KOPT-K1 (cell line): Measurements from ENCODE around the gene STON2.

Experiments used
- H3K27ac ChIP-seq: fragments of 200-600 bp; sonication (generic); 2 replicates; pipeline ENCODE4 v1.5.1; 2016; ENCODE audit warnings: antibody characterized with exemption, mild to moderate bottlenecking, low read depth, low read length; ENCODE audit not compliant: poor library complexity, severe bottlenecking
- H3K36me3 ChIP-seq: fragments of 200-600 bp; sonication (generic); 2 replicates; pipeline ENCODE4 v1.5.1; 2017; ENCODE audit warnings: antibody characterized with exemption, mild to moderate bottlenecking, low read length, moderate library complexity; ENCODE audit not compliant: insufficient read depth
- H3K9me3 ChIP-seq: fragments of 200-600 bp; sonication (generic); 2 replicates; pipeline ENCODE4 v1.5.1; 2017; ENCODE audit warnings: antibody characterized with exemption, low read length, mild to moderate bottlenecking; ENCODE audit not compliant: insufficient read depth, poor library complexity, severe bottlenecking

Gene STON2

GRCh38 chr14:81313775-81314429 is 86.2 kb downstream of the STON2 start:
- H3K27ac ChIP-seq = no peak overlapping the region
- no peaks in the 10 kb centered on the region for H3K9me3 ChIP-seq
- no peaks in the 10 kb centered on the region for H3K36me3 ChIP-seq

GRCh38 chr14:81313200-81313599 is 86.9 kb downstream of the STON2 start:
- Histone ChIP-seq H3K9me3 (no peaks in the 10 kb centered on the region), H3K27ac (no peak overlapping the region), H3K36me3 (no peaks in the 10 kb centered on the region)

- Histone ChIP-seq H3K9me3 (no peaks in the 10 kb centered on the region), H3K27ac (no peak overlapping the region), H3K36me3 (no peaks in the 10 kb centered on the region)
Observed at GRCh38 chr14:81312289-81312876, 87.7 kb downstream of the STON2 start.

GRCh38 chr14:81311778-81312177 is 88.3 kb downstream of the STON2 start:
- Histone ChIP-seq H3K27ac (no peak overlapping the region), H3K9me3 (no peaks in the 10 kb centered on the region), H3K36me3 (no peaks in the 10 kb centered on the region)

GRCh38 chr14:81311141-81311540 is 89.0 kb downstream of the STON2 start:
- Histone ChIP-seq H3K36me3 (no peaks in the 10 kb centered on the region), H3K9me3 (no peaks in the 10 kb centered on the region), H3K27ac (no peak overlapping the region)

- Histone ChIP-seq H3K36me3 (no peaks in the 10 kb centered on the region), H3K9me3 (no peaks in the 10 kb centered on the region), H3K27ac (no peak overlapping the region)
Observed at GRCh38 chr14:81310606-81311005, 89.5 kb downstream of the STON2 start.

GRCh38 chr14:81309511-81309910 is 90.6 kb downstream of the STON2 start:
- no peaks in the 10 kb centered on the region for H3K9me3 ChIP-seq
- H3K27ac ChIP-seq = no peak overlapping the region
- no peaks in the 10 kb centered on the region for H3K36me3 ChIP-seq

- Histone ChIP-seq H3K36me3 (no peaks in the 10 kb centered on the region), H3K27ac (no peak overlapping the region), H3K9me3 (no peaks in the 10 kb centered on the region)
Observed at GRCh38 chr14:81305743-81306142, 94.4 kb downstream of the STON2 start.

- no peak overlapping the region for H3K27ac ChIP-seq
- H3K36me3 ChIP-seq = no peaks in the 10 kb centered on the region
- no peaks in the 10 kb centered on the region for H3K9me3 ChIP-seq
Observed at GRCh38 chr14:81305065-81305464, 95.1 kb downstream of the STON2 start.

- H3K9me3 ChIP-seq = no peaks in the 10 kb centered on the region
- H3K27ac ChIP-seq = no peak overlapping the region
- no peaks in the 10 kb centered on the region for H3K36me3 ChIP-seq
Observed at GRCh38 chr14:81303258-81303935, 96.7 kb downstream of the STON2 start.

GRCh38 chr14:81302638-81303037 is 97.5 kb downstream of the STON2 start:
- no peaks in the 10 kb centered on the region for H3K9me3 ChIP-seq
- H3K36me3 ChIP-seq = no peaks in the 10 kb centered on the region
- no peak overlapping the region for H3K27ac ChIP-seq

- Histone ChIP-seq H3K36me3 (no peaks in the 10 kb centered on the region), H3K27ac (no peak overlapping the region), H3K9me3 (no peaks in the 10 kb centered on the region)
Observed at GRCh38 chr14:81301813-81302212, 98.3 kb downstream of the STON2 start.

- no peaks in the 10 kb centered on the region for H3K36me3 ChIP-seq
- no peak overlapping the region for H3K27ac ChIP-seq
Observed at GRCh38 chr14:81301371-81301770, 98.8 kb downstream of the STON2 start.

GRCh38 chr14:81298911-81299310 is 101.2 kb downstream of the STON2 start:
- Histone ChIP-seq H3K9me3 (no peaks in the 10 kb centered on the region), H3K36me3 (no peaks in the 10 kb centered on the region), H3K27ac (no peak overlapping the region)

More at GRCh38 chr14:81301371-81301770, 98.8 kb downstream of the STON2 start:
- no peaks in the 10 kb centered on the region for H3K9me3 ChIP-seq

GRCh38 chr14:81298122-81298521 is 102.0 kb downstream of the STON2 start:
- Histone ChIP-seq H3K9me3 (no peaks in the 10 kb centered on the region), H3K36me3 (no peaks in the 10 kb centered on the region), H3K27ac (no peak overlapping the region)
